ENCODE data around the gene LRRC14B.

The LRRC14B gene

GRCh38 chr5:191036-191948 lies at the start of gene LRRC14B:
Gene LRRC14B (plus strand): TSS chr5:191495. CDS start chr5:191539, 44 bp downstream.
- no peak for DNase-seq (ENCODE audit: low read depth)

- no peak for DNase-seq (ENCODE audit: low read depth)
Measured at GRCh38 chr5:141761-142160, 49.5 kb upstream of the LRRC14B start.

GRCh38 chr5:142246-142810 lies 49.0 kb upstream of the LRRC14B start:
- DNase-seq (ENCODE audit: low read depth), result no peak

- DNase-seq (ENCODE audit: low read depth), result no peak
Measured at GRCh38 chr5:143041-143440, 48.3 kb upstream of the LRRC14B start.

- DNase-seq (ENCODE audit: low read depth), result no peak
Measured at GRCh38 chr5:144941-145340, 46.4 kb upstream of the LRRC14B start.

- no peak for DNase-seq (ENCODE audit: low read depth)
Measured at GRCh38 chr5:145585-146323, 45.5 kb upstream of the LRRC14B start.

- DNase-seq (ENCODE audit: low read depth), result no peak
Measured at GRCh38 chr5:147751-148150, 43.5 kb upstream of the LRRC14B start.

GRCh38 chr5:149745-150485 lies 41.4 kb upstream of the LRRC14B start:
- DNase-seq (ENCODE audit: low read depth), result no peak

- DNase-seq (ENCODE audit: low read depth), result no peak
Measured at GRCh38 chr5:150746-151145, 40.5 kb upstream of the LRRC14B start.

GRCh38 chr5:152077-152476 lies 39.2 kb upstream of the LRRC14B start:
- DNase-seq (ENCODE audit: low read depth), result no peak

GRCh38 chr5:153256-153655 lies 38.0 kb upstream of the LRRC14B start:
- DNase-seq (ENCODE audit: low read depth), result no peak

- DNase-seq (ENCODE audit: low read depth), result no peak
Measured at GRCh38 chr5:154236-154635, 37.1 kb upstream of the LRRC14B start.

- no peak for DNase-seq (ENCODE audit: low read depth)
Measured at GRCh38 chr5:154826-155225, 36.5 kb upstream of the LRRC14B start.

- DNase-seq (ENCODE audit: low read depth), result no peak
Measured at GRCh38 chr5:155651-156410, 35.5 kb upstream of the LRRC14B start.

GRCh38 chr5:156411-157072 lies 34.8 kb upstream of the LRRC14B start:
- no peak for DNase-seq (ENCODE audit: low read depth)

- no peak for DNase-seq (ENCODE audit: low read depth)
Measured at GRCh38 chr5:157126-157715, 34.1 kb upstream of the LRRC14B start.

- no peak for DNase-seq (ENCODE audit: low read depth)
Measured at GRCh38 chr5:157801-158200, 33.5 kb upstream of the LRRC14B start.

- no peak for DNase-seq (ENCODE audit: low read depth)
Measured at GRCh38 chr5:158807-159447, 32.4 kb upstream of the LRRC14B start.

GRCh38 chr5:159448-160172 lies 31.7 kb upstream of the LRRC14B start:
- DNase-seq (ENCODE audit: low read depth), result no peak

Data from stimulated activated CD4-positive, alpha-beta T cell treated with anti-CD3 and anti-CD28 coated beads, Interleukin-2, amount 100 ng/mL, for 4 hours (primary cell).